Stomach (tissue), 4 donors: ENCODE measurements around the gene ITIH1.

Experiments
- POLR2A ChIP-seq, 4 donors: fragments of 450-650 bp; IDR thresholded peaks; one replicate each; pipeline ENCODE4 v1.6.1; 2016; ENCODE audit warnings: antibody characterized with exemption in 4 of 4, control low read depth in 2 of 4, mild to moderate bottlenecking in 1 of 4, moderate library complexity in 1 of 4
- TF ChIP-seq, protein P1 (sequence below), 7 experiments: fragments of 450-650 bp in 4 of 7; fragments of 200-600 bp in 3 of 7; sonication (generic) in 3 of 7; IDR thresholded peaks; one replicate each; pipeline ENCODE4 v1.5.1; 2016 to 2019; ENCODE audit warnings: antibody characterized with exemption in 7 of 7, control low read depth in 2 of 7, mild to moderate bottlenecking in 1 of 7

DNA sequence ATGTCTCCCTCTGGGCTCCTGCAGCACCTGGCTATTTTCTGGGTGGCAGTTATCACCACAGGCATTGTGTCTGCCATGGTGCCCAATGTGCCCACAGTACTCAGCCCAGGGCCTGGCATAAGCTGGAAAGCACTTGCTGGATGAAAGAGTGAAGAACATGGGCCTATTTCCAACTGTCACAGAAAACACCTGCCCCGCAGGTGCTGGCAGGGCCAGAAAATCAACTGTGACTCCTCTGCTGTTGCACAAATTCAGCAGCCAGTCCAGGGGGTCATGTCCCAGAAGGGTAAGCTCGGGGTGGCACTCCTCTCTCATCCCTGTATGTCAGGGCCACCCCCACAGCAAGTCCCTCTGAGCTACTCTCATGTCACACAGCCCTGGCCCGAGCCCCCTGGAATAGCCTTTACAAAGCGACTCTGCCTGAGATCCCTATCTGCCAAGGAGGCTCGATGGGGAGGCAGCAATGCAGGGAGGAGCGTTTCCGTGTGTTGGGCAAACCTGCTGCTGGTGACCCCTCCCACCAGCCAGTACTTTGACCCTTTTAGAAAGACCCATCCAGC lies 34.1 kb downstream of the ITIH1 start:
- TF ChIP-seq POLR2A (IDR thresholded peaks at IDR 0.05) = no peak
- TF ChIP-seq, protein P1, sequence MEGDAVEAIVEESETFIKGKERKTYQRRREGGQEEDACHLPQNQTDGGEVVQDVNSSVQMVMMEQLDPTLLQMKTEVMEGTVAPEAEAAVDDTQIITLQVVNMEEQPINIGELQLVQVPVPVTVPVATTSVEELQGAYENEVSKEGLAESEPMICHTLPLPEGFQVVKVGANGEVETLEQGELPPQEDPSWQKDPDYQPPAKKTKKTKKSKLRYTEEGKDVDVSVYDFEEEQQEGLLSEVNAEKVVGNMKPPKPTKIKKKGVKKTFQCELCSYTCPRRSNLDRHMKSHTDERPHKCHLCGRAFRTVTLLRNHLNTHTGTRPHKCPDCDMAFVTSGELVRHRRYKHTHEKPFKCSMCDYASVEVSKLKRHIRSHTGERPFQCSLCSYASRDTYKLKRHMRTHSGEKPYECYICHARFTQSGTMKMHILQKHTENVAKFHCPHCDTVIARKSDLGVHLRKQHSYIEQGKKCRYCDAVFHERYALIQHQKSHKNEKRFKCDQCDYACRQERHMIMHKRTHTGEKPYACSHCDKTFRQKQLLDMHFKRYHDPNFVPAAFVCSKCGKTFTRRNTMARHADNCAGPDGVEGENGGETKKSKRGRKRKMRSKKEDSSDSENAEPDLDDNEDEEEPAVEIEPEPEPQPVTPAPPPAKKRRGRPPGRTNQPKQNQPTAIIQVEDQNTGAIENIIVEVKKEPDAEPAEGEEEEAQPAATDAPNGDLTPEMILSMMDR (IDR thresholded peaks at IDR 0.05) = no peak
